Body of pancreas (tissue), 4 donors: ENCODE data around the gene VGLL4. TPM values are rescaled to one million over a fixed set of nuclear protein-coding genes. Genes with fewer than 3 reads are reported as not detected.

Experiments used
- ATAC-seq: fragments of 150-250 bp; one replicate; pipeline ENCODE4 v1.9.1; 2016
- DNase-seq, 4 donors: peaks; one replicate each; pipeline ENCODE4 v3.0.0-alpha.2; 2019
- H3K27ac ChIP-seq, 4 donors: fragments of 200-600 bp; sonication (generic); 1 replicate in 3 of 4; 2 replicates in 1 of 4; pipeline versions ENCODE4 v1.5.1 to v1.6.1; 2016 to 2019; ENCODE audit warnings: mild to moderate bottlenecking in 1 of 4, mixed read lengths in 1 of 4, moderate library complexity in 1 of 4
- H3K27me3 ChIP-seq, 2 donors: fragments of 200-600 bp; sonication (generic); one replicate each; pipeline ENCODE4 v1.6.0; 2016; ENCODE audit warnings: mild to moderate bottlenecking in 1 of 2
- H3K36me3 ChIP-seq, 2 donors: fragments of 200-600 bp; sonication (generic); replicated peaks in 1 of 2; 2 replicates each; pipeline ENCODE4 v1.5.1; 2016; ENCODE audit warnings: low read depth in 2 of 2; ENCODE audit not compliant: insufficient read depth in 1 of 2
- H3K4me1 ChIP-seq: fragments of 200-600 bp; sonication (generic); one replicate; pipeline ENCODE4 v1.6.0; 2016
- H3K4me3 ChIP-seq, 2 donors: fragments of 200-600 bp; sonication (generic); 1 replicate in 1 of 2; 2 replicates in 1 of 2; pipeline ENCODE4 v1.5.1; 2016 to 2019
- H3K9me3 ChIP-seq, 3 donors: fragments of 200-600 bp; sonication (generic); 1 replicate in 2 of 3; 2 replicates in 1 of 3; pipeline ENCODE4 v1.5.1; 2016
- POLR2A ChIP-seq, 3 donors: fragments of 450-650 bp; IDR thresholded peaks; one replicate each; pipeline ENCODE4 v1.6.1; 2016; ENCODE audit warnings: antibody characterized with exemption in 3 of 3, mild to moderate bottlenecking in 2 of 3
- WGBS, 2 donors: methylation state at CpG; one replicate each; pipeline ENCODE4 v1.1.5; 2017; 5-methylcytosine and 5-hydroxymethylcytosine counted together
- intact Hi-C: fragments of 100-400 bp; cut with DNase I; formaldehyde crosslinking; loops from one replicate; pipeline ENCODE4 v1.15.1; 2023
- total RNA-seq, 2 donors: library from RNA; depleted of rRNA; stranded (reverse); fragments of >200 nt; gene quantifications; one replicate each; pipeline ENCODE4 v1.1.0, GENCODE V29; 2016
- TF ChIP-seq, protein P1 (sequence below), 7 experiments: fragments of 450-650 bp in 4 of 7; fragments of 200-600 bp in 3 of 7; sonication (generic) in 3 of 7; IDR thresholded peaks; one replicate each; pipeline ENCODE4 v1.5.1; 2016 to 2019; ENCODE audit warnings: antibody characterized with exemption in 7 of 7

The VGLL4 gene, protein sequence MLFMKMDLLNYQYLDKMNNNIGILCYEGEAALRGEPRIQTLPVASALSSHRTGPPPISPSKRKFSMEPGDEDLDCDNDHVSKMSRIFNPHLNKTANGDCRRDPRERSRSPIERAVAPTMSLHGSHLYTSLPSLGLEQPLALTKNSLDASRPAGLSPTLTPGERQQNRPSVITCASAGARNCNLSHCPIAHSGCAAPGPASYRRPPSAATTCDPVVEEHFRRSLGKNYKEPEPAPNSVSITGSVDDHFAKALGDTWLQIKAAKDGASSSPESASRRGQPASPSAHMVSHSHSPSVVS
- 10 to 100 TPM; 66.4 to 91.0 TPM for total RNA-seq

DNA sequence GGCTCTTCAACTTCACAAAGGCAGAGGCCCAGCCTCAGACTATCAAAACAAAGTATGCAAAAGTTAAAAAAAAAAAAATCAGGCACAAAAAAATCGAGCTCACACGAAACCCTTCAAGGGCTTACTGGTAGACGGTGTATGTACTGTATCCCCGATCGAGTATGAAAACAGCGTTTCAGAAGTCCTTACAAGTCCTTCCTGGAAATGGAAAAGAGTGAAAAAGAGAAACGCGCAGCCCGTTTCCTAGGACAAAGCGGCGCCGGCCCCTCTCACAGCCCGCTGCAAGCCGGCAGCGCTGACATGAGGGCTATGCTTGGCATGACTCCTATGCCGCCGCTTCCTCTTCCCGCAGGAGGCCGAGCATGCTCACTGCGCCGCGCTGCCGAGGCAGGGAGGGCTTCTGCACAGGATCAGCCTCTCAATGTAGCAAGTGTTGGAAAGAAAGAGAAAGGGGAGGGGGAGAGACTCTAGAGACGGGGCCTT is at the start of gene VGLL4:
TSS of gene VGLL4 (minus strand) at position 311 of the 483 bp plus-strand sequence. CDS start 397 bp downstream, outside the sequence.
- ATAC-seq (peak; percentile 84), DNase-seq (peak; percentile 78 to 91 (median 84))
- Histone ChIP-seq H3K27me3 (no peaks in the 10 kb centered on the region), H3K9me3 (no peaks in the 10 kb centered on the region), H3K4me1 (peaks cover 40% of the 10 kb centered on the region), H3K4me3 (peak within 1 kb of the TSS; percentile 37 to 57), H3K36me3 (no peaks in the 10 kb centered on the region), H3K27ac (peak within 1 kb of the TSS; percentile 75 to 90 (median 88))
- TF ChIP-seq, protein P1, sequence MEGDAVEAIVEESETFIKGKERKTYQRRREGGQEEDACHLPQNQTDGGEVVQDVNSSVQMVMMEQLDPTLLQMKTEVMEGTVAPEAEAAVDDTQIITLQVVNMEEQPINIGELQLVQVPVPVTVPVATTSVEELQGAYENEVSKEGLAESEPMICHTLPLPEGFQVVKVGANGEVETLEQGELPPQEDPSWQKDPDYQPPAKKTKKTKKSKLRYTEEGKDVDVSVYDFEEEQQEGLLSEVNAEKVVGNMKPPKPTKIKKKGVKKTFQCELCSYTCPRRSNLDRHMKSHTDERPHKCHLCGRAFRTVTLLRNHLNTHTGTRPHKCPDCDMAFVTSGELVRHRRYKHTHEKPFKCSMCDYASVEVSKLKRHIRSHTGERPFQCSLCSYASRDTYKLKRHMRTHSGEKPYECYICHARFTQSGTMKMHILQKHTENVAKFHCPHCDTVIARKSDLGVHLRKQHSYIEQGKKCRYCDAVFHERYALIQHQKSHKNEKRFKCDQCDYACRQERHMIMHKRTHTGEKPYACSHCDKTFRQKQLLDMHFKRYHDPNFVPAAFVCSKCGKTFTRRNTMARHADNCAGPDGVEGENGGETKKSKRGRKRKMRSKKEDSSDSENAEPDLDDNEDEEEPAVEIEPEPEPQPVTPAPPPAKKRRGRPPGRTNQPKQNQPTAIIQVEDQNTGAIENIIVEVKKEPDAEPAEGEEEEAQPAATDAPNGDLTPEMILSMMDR (IDR thresholded peaks at IDR 0.05) = peak in 3 of 7 experiments; percentile 22 to 29 (median 24)
- peak in 2 of 3 donors; percentile 74 to 76 for TF ChIP-seq POLR2A (IDR thresholded peaks at IDR 0.05)
- 0% methylated on average over 21 to 24 of the region's 24 CpGs for WGBS, 2 donors
- intact Hi-C loops = no loop called here

DNA sequence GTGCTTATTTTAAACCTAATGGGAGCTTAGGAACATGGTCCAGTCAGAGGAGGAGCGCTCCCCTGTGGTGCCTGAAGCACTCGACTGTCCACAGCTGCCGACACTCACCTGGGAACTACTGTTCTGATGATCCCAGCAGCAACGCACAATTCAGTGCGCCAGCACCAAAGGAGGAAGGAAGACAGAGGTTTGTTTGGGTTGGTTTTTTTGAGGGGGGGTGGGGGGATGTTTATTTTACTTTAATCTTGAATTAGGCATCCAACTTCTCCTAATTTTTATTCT is 48.8 kb upstream of the VGLL4 start:
- H3K9me3 ChIP-seq = no peaks in the 10 kb centered on the region
- 76 to 86% methylated on average over 5 of the region's 5 CpGs for WGBS, 2 donors
- H3K36me3 ChIP-seq = no peaks in the 10 kb centered on the region
- no peaks in the 10 kb centered on the region for H3K27me3 ChIP-seq
- TF ChIP-seq POLR2A (IDR thresholded peaks at IDR 0.05) = no peak
- TF ChIP-seq, protein P1 (IDR thresholded peaks at IDR 0.05) = no peak
- ATAC-seq = no peak
- intact Hi-C loops = no loop called here
- no peak overlapping the region for H3K27ac ChIP-seq
- no peak for DNase-seq
- H3K4me1 ChIP-seq = peaks cover 31% of the 10 kb centered on the region
- H3K4me3 ChIP-seq = no peak overlapping the region

DNA sequence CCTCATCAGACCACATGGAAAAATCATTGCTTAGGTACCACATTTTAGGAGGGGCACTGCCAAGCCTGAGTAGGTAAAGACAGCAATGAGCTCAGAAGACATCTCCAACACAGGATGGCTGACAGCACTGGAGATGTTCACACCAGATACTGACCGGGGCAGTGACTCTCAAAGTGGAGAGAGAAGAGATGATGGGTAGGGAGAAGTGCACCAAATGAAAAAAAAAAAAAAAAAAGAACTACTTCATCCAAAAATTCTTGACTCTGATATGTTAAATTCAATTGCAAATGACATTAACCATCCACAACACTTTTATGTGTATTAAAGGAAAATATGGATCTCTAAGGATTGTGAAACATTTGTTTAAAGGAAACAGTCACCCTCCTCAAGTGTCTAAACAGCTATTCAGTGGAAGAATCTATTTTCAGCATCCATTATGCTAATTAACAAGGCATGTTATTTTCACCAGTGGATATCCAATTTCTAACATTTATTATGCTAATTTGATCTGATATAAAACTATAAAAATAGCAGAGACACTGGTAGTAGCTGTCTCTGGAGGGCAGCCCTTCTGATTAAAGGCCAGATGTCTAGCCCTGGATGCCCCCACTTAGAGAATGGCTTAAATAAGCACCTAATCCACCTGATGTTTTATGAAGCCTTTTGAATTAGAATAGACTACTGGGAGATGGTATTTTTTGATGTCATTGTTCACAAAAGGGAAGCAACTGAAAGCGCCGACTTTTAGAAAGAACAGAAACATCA is 48.2 kb upstream of the VGLL4 start:
- DNase-seq = no peak
- Histone ChIP-seq H3K36me3 (no peaks in the 10 kb centered on the region), H3K27me3 (no peaks in the 10 kb centered on the region), H3K27ac (peak overlapping the region in 2 of 4 donors; percentile 50 to 62), H3K9me3 (no peaks in the 10 kb centered on the region), H3K4me3 (no peak overlapping the region), H3K4me1 (peaks cover 34% of the 10 kb centered on the region)
- intact Hi-C loops = no loop called here
- TF ChIP-seq POLR2A (IDR thresholded peaks at IDR 0.05) = no peak
- TF ChIP-seq, protein P1 (IDR thresholded peaks at IDR 0.05) = no peak
- ATAC-seq = no peak
- 89 to 93% methylated on average over 3 of the region's 3 CpGs for WGBS, 2 donors

DNA sequence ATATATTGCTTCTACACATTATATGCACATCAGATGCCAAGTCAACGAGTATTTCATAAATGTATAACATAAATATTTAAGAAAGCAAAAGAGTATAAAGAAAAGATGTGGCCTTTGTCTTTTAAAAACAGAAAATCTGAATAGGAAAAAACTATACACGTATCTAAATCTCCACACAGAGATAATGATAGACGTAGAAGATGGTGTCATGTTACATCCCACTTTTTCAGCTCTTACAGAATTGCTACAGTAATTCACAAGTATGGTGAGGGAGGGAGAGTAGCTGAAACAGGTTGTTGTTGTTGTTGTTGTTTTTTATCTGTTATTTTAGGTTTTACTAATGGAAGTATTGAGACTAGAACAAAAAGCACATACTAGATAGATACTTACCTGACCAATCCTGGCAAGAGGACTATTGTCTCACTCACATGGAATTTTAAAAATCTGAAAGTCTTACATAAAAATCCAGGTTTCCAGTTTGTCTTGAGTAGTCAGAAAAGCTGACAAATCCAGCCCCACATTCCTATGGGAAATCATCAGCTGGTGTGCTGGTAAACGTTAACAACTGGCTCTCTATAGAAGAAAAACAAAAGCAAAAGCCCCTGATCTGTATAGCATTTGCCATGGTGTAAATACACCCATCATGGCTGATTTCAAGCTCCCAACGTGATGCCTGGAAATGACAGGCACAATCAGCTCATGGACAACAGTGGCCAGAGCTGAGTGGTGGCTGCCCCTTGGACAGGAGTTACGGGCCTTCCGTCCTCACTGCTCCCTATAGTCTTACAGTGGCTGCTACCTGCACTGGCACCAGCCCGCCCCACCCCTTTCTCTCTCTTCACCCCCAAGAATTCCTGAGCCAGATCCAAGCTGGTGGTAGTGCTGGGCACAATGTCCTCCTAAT is 47.4 kb upstream of the VGLL4 start:
- TF ChIP-seq, protein P1 (IDR thresholded peaks at IDR 0.05) = no peak
- no peak for TF ChIP-seq POLR2A (IDR thresholded peaks at IDR 0.05)
- Histone ChIP-seq H3K27ac (peak overlapping the region in 2 of 4 donors; percentile 50 to 62), H3K4me1 (peaks cover 31% of the 10 kb centered on the region), H3K9me3 (no peaks in the 10 kb centered on the region), H3K27me3 (no peaks in the 10 kb centered on the region), H3K4me3 (no peak overlapping the region), H3K36me3 (no peaks in the 10 kb centered on the region)
- intact Hi-C loops = no loop called here
- DNase-seq (no peak), ATAC-seq (peak; percentile 67)
- WGBS, 2 donors = 34 to 53% methylated on average over 6 to 8 of the region's 8 CpGs
